GM18517 (cell line): ENCODE results near the gene EED.

Experiments used
- ATAC-seq: cut with Tn5 transposase; IDR thresholded peaks from one replicate; pipeline ENCODE4 v1.9.1; 2021; ENCODE audit warnings: mild to moderate bottlenecking, moderate library complexity; ENCODE audit not compliant: unreplicated experiment

EED gene

GRCh38 chr11:86244522-86245368, at the start of gene EED:
Gene EED, plus strand, starts transcription at chr11:86244753. Its CDS starts 477 bp downstream, at chr11:86245230.
- peak; percentile 47 for ATAC-seq

- ATAC-seq = no peak
Observed at GRCh38 chr11:86194998-86195397, 49.6 kb upstream of the EED start.

- no peak for ATAC-seq
Observed at GRCh38 chr11:86196085-86196696, 48.4 kb upstream of the EED start.

- no peak for ATAC-seq
Observed at GRCh38 chr11:86196913-86197312, 47.6 kb upstream of the EED start.

- ATAC-seq = no peak
Observed at GRCh38 chr11:86197448-86197847, 47.1 kb upstream of the EED start.

- ATAC-seq = no peak
Observed at GRCh38 chr11:86198139-86198538, 46.4 kb upstream of the EED start.

- no peak for ATAC-seq
Observed at GRCh38 chr11:86199354-86199753, 45.2 kb upstream of the EED start.

GRCh38 chr11:86201371-86201884, 43.1 kb upstream of the EED start:
- ATAC-seq = no peak

- peak; percentile 45 for ATAC-seq
Observed at GRCh38 chr11:86202013-86202336, 42.6 kb upstream of the EED start.

- ATAC-seq = no peak
Observed at GRCh38 chr11:86204356-86204755, 40.2 kb upstream of the EED start.

- no peak for ATAC-seq
Observed at GRCh38 chr11:86205421-86206336, 38.9 kb upstream of the EED start.

GRCh38 chr11:86206337-86206695, 38.2 kb upstream of the EED start:
- ATAC-seq = no peak

- no peak for ATAC-seq
Observed at GRCh38 chr11:86207413-86207812, 37.1 kb upstream of the EED start.

GRCh38 chr11:86208572-86208971, 36.0 kb upstream of the EED start:
- ATAC-seq = no peak

- no peak for ATAC-seq
Observed at GRCh38 chr11:86209806-86210657, 34.5 kb upstream of the EED start.

GRCh38 chr11:86210898-86211297, 33.7 kb upstream of the EED start:
- no peak for ATAC-seq

- peak; percentile 51 for ATAC-seq
Observed at GRCh38 chr11:86211619-86212018, 32.9 kb upstream of the EED start.

GRCh38 chr11:86212019-86212611, 32.4 kb upstream of the EED start:
- no peak for ATAC-seq

- peak; percentile 38 for ATAC-seq
Observed at GRCh38 chr11:86214710-86215109, 29.8 kb upstream of the EED start.
